Liver (tissue), 3 donors: ENCODE measurements around the gene RAC2.

Experiments
- FOXA1 ChIP-seq: IDR thresholded peaks from 2 replicates; pipeline ENCODE4 v1.6.1; 2016; ENCODE audit warnings: antibody characterized with exemption
- GABPA ChIP-seq, 2 donors: IDR thresholded peaks in 1 of 2; conservative IDR thresholded peaks in 1 of 2; 2 replicates each; pipeline ENCODE4 v1.6.1; 2016; ENCODE audit warnings: antibody characterized with exemption in 2 of 2, mild to moderate bottlenecking in 1 of 2, moderate library complexity in 1 of 2
- HNF4A ChIP-seq, 2 donors: conservative IDR thresholded peaks; 2 replicates each; pipeline ENCODE4 v1.6.1; 2016; ENCODE audit warnings: antibody characterized with exemption in 2 of 2, mild to moderate bottlenecking in 2 of 2
- SP1 ChIP-seq: IDR thresholded peaks from 2 replicates; pipeline ENCODE4 v1.6.1; 2018; ENCODE audit warnings: antibody characterized with exemption, mild to moderate bottlenecking
- TAF1 ChIP-seq: conservative IDR thresholded peaks from 2 replicates; pipeline ENCODE4 v1.6.1; 2016; ENCODE audit warnings: antibody characterized with exemption, mild to moderate bottlenecking
- YY1 ChIP-seq: IDR thresholded peaks from 2 replicates; pipeline ENCODE4 v1.6.1; 2016; ENCODE audit warnings: antibody characterized with exemption, mild to moderate bottlenecking
- TF ChIP-seq, protein P1 (sequence below): fragments of 150-350 bp; IDR thresholded peaks from 2 replicates; pipeline ENCODE4 v1.5.1; 2017; ENCODE audit warnings: improper control_type of control experiment, low read depth, low read length; ENCODE audit not compliant: missing input control
- TF ChIP-seq, protein P2 (sequence below): IDR thresholded peaks from 2 replicates; pipeline ENCODE4 v1.6.1; 2016; ENCODE audit warnings: antibody characterized with exemption, mild to moderate bottlenecking
- TF ChIP-seq, protein P3 (sequence below): IDR thresholded peaks from 2 replicates; pipeline ENCODE4 v1.6.1; 2016; ENCODE audit warnings: antibody characterized with exemption
- donor health status: healthy.
- donor health status: healthy.

DNA sequence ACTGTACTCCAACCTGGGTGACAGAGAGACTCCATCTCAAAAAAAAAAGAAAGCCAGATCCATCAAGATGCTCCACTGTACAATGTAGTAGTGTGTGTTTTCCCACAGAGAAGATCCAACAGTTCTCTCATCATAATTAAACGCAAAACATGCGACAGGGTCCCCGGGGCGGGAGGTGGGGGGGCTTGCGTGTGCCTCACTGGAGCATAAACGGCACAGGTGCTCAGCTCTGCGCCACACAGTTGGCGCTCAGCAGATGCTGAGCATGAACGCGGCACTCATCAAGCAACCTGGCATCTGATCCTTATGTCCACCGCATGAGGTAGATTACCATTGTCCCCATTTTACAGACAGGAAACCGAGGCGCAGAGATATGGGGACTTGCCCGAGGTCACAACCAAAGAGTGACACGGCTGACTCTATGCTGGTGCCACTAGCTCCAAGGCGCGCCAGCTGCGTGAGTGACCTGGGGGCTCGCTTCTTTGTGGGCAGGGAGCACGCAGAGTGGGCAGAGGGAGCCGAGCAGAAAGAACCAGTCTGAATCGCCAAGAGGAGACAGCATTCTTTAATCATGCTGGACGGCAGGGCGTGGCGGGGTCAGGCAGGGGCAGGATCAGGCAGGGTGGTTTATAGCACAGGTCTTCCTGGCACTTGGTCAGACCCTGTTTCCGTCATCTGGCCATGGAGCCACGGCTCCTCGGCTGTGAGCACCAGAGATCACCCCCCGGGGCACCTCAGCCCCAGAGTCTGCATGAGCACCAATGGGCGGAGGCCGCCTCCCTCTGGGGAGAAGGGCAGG is 64.2 kb downstream of the RAC2 start:
- TF ChIP-seq, protein P1, sequence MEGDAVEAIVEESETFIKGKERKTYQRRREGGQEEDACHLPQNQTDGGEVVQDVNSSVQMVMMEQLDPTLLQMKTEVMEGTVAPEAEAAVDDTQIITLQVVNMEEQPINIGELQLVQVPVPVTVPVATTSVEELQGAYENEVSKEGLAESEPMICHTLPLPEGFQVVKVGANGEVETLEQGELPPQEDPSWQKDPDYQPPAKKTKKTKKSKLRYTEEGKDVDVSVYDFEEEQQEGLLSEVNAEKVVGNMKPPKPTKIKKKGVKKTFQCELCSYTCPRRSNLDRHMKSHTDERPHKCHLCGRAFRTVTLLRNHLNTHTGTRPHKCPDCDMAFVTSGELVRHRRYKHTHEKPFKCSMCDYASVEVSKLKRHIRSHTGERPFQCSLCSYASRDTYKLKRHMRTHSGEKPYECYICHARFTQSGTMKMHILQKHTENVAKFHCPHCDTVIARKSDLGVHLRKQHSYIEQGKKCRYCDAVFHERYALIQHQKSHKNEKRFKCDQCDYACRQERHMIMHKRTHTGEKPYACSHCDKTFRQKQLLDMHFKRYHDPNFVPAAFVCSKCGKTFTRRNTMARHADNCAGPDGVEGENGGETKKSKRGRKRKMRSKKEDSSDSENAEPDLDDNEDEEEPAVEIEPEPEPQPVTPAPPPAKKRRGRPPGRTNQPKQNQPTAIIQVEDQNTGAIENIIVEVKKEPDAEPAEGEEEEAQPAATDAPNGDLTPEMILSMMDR, result no peak
- TF ChIP-seq SP1 (no peak), TAF1 (no peak), FOXA1 (no peak), HNF4A (conservative IDR thresholded peaks at IDR 0.05) (no peak), YY1 (no peak), GABPA (IDR thresholded peaks at IDR 0.05 in 1 of 2, conservative IDR thresholded peaks at IDR 0.05 in 1 of 2) (no peak)
- TF ChIP-seq, protein P2, sequence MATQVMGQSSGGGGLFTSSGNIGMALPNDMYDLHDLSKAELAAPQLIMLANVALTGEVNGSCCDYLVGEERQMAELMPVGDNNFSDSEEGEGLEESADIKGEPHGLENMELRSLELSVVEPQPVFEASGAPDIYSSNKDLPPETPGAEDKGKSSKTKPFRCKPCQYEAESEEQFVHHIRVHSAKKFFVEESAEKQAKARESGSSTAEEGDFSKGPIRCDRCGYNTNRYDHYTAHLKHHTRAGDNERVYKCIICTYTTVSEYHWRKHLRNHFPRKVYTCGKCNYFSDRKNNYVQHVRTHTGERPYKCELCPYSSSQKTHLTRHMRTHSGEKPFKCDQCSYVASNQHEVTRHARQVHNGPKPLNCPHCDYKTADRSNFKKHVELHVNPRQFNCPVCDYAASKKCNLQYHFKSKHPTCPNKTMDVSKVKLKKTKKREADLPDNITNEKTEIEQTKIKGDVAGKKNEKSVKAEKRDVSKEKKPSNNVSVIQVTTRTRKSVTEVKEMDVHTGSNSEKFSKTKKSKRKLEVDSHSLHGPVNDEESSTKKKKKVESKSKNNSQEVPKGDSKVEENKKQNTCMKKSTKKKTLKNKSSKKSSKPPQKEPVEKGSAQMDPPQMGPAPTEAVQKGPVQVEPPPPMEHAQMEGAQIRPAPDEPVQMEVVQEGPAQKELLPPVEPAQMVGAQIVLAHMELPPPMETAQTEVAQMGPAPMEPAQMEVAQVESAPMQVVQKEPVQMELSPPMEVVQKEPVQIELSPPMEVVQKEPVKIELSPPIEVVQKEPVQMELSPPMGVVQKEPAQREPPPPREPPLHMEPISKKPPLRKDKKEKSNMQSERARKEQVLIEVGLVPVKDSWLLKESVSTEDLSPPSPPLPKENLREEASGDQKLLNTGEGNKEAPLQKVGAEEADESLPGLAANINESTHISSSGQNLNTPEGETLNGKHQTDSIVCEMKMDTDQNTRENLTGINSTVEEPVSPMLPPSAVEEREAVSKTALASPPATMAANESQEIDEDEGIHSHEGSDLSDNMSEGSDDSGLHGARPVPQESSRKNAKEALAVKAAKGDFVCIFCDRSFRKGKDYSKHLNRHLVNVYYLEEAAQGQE, result no peak
- TF ChIP-seq, protein P3, sequence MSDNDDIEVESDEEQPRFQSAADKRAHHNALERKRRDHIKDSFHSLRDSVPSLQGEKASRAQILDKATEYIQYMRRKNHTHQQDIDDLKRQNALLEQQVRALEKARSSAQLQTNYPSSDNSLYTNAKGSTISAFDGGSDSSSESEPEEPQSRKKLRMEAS, result no peak
